HEK293 (cell line): ENCODE results near the gene PREX1.

Source experiments
- CTCF ChIP-seq: fragments of 450-650 bp; formaldehyde crosslinking; IDR thresholded peaks from 2 replicates; pipeline ENCODE4 v1.5.1; 2016; ENCODE audit warnings: missing biosample characterization, missing genetic modification characterization
- FEZF1 ChIP-seq: fragments of 450-650 bp; formaldehyde crosslinking; IDR thresholded peaks from 2 replicates; pipeline ENCODE4 v1.5.1; 2016; ENCODE audit warnings: missing biosample characterization, missing genetic modification characterization
- SCRT2 ChIP-seq: fragments of 450-650 bp; formaldehyde crosslinking; IDR thresholded peaks from 2 replicates; pipeline ENCODE4 v1.5.1; 2016; ENCODE audit warnings: missing biosample characterization, missing genetic modification characterization
- ZFP69B ChIP-seq: fragments of 450-650 bp; formaldehyde crosslinking; IDR thresholded peaks from 2 replicates; pipeline ENCODE4 v1.5.1; 2016; ENCODE audit warnings: missing biosample characterization, missing genetic modification characterization
- ZNF311 ChIP-seq: fragments of 450-650 bp; formaldehyde crosslinking; IDR thresholded peaks from 2 replicates; pipeline ENCODE4 v1.5.1; 2017; ENCODE audit warnings: missing biosample characterization, missing genetic modification characterization, borderline replicate concordance
- ZNF513 ChIP-seq: fragments of 450-650 bp; IDR thresholded peaks from 2 replicates; pipeline ENCODE4 v1.5.1; 2018; ENCODE audit warnings: missing biosample characterization, missing genetic modification characterization

GRCh38 chr20:48794816-48795457 lies 32.9 kb downstream of the PREX1 start:
- no peak for TF ChIP-seq FEZF1 (tag by site-specific recombination)
- no peak for TF ChIP-seq ZNF513 (tag by site-specific recombination)
- no peak for TF ChIP-seq SCRT2 (tag by site-specific recombination)
- no peak for TF ChIP-seq ZNF311 (tag by site-specific recombination)
- TF ChIP-seq CTCF (tag by site-specific recombination), result no peak
- no peak for TF ChIP-seq ZFP69B
